ENCODE measurements around the gene IFNG.

Gene IFNG

GRCh38 chr12:68157380-68157779 lies 2.2 kb downstream of the IFNG start:
- H3K36me3 Mint-ChIP-seq (ENCODE audit: insufficient read depth), result peaks cover 39% of the 10 kb centered on the region
- no peak for ATAC-seq (replicated peaks)
- peaks cover 14 to 46% of the 10 kb centered on the region in 2 donors for H3K4me1 Mint-ChIP-seq (ENCODE audit: low read depth in 2 of 2)
- DNase-seq, result no peak
- no peaks in the 10 kb centered on the region for H3K27me3 Mint-ChIP-seq
- H3K4me3 Mint-ChIP-seq, result peak overlapping the region; percentile 78 to 89
- H3K9me3 Mint-ChIP-seq, result no peaks in the 10 kb centered on the region
- peak overlapping the region in 1 of 2 donors; percentile 15 for H3K27ac Mint-ChIP-seq

GRCh38 chr12:68156636-68157035 lies 2.9 kb downstream of the IFNG start:
- Mint-ChIP-seq H3K27me3 (no peaks in the 10 kb centered on the region), H3K36me3 (ENCODE audit: insufficient read depth) (peaks cover 39% of the 10 kb centered on the region), H3K9me3 (no peaks in the 10 kb centered on the region), H3K4me1 (ENCODE audit: low read depth in 2 of 2) (peaks cover 14 to 43% of the 10 kb centered on the region in 2 donors), H3K4me3 (peak overlapping the region; percentile 78 to 89), H3K27ac (peak overlapping the region in 1 of 2 donors; percentile 15)
- DNase-seq (no peak), ATAC-seq (replicated peaks) (no peak)

GRCh38 chr12:68154779-68155178 lies 4.8 kb downstream of the IFNG start:
- Mint-ChIP-seq H3K4me1 (ENCODE audit: low read depth in 2 of 2) (peaks cover 14 to 42% of the 10 kb centered on the region in 2 donors), H3K4me3 (no peak overlapping the region), H3K9me3 (no peaks in the 10 kb centered on the region), H3K27ac (no peak overlapping the region), H3K36me3 (ENCODE audit: insufficient read depth) (peaks cover 39% of the 10 kb centered on the region), H3K27me3 (no peaks in the 10 kb centered on the region)
- DNase-seq, result no peak
- ATAC-seq (replicated peaks), result no peak

- peaks cover 0 to 3% of the 10 kb centered on the region in 2 donors for H3K4me1 Mint-ChIP-seq (ENCODE audit: low read depth in 2 of 2)
- H3K27ac Mint-ChIP-seq, result no peak overlapping the region
- no peaks in the 10 kb centered on the region for H3K9me3 Mint-ChIP-seq
- ATAC-seq (replicated peaks), result no peak
- no peak overlapping the region for H3K4me3 Mint-ChIP-seq
- H3K36me3 Mint-ChIP-seq (ENCODE audit: insufficient read depth), result peaks cover 11% of the 10 kb centered on the region
- no peak for DNase-seq
- H3K27me3 Mint-ChIP-seq, result no peaks in the 10 kb centered on the region
Measured at GRCh38 chr12:68148261-68148951, 11.1 kb downstream of the IFNG start.

GRCh38 chr12:68140556-68140955 lies 19.0 kb downstream of the IFNG start:
- Mint-ChIP-seq H3K4me3 (no peak overlapping the region), H3K9me3 (no peaks in the 10 kb centered on the region), H3K36me3 (ENCODE audit: insufficient read depth) (no peaks in the 10 kb centered on the region), H3K27me3 (no peaks in the 10 kb centered on the region), H3K27ac (no peak overlapping the region), H3K4me1 (ENCODE audit: low read depth in 2 of 2) (peaks cover 16 to 30% of the 10 kb centered on the region in 2 donors)
- DNase-seq (no peak), ATAC-seq (replicated peaks) (no peak)

- no peak for DNase-seq
- Mint-ChIP-seq H3K36me3 (ENCODE audit: insufficient read depth) (no peaks in the 10 kb centered on the region), H3K4me3 (no peak overlapping the region), H3K4me1 (ENCODE audit: low read depth in 2 of 2) (peaks cover 16 to 34% of the 10 kb centered on the region in 2 donors), H3K27ac (no peak overlapping the region), H3K9me3 (no peaks in the 10 kb centered on the region), H3K27me3 (no peaks in the 10 kb centered on the region)
- ATAC-seq (replicated peaks), result no peak
Measured at GRCh38 chr12:68139941-68140340, 19.6 kb downstream of the IFNG start.

- no peaks in the 10 kb centered on the region for H3K27me3 Mint-ChIP-seq
- H3K9me3 Mint-ChIP-seq, result no peaks in the 10 kb centered on the region
- no peak for ATAC-seq (replicated peaks)
- no peak for DNase-seq
- no peak overlapping the region for H3K4me3 Mint-ChIP-seq
- no peaks in the 10 kb centered on the region for H3K36me3 Mint-ChIP-seq (ENCODE audit: insufficient read depth)
- H3K27ac Mint-ChIP-seq, result no peak overlapping the region
- peaks cover 16 to 38% of the 10 kb centered on the region in 2 donors for H3K4me1 Mint-ChIP-seq (ENCODE audit: low read depth in 2 of 2)
Measured at GRCh38 chr12:68139001-68139400, 20.5 kb downstream of the IFNG start.

- no peak overlapping the region for H3K4me3 Mint-ChIP-seq
- no peaks in the 10 kb centered on the region for H3K36me3 Mint-ChIP-seq (ENCODE audit: insufficient read depth)
- no peaks in the 10 kb centered on the region for H3K27me3 Mint-ChIP-seq
- ATAC-seq (replicated peaks), result no peak
- H3K27ac Mint-ChIP-seq, result peak overlapping the region in 1 of 2 donors; percentile 64
- H3K4me1 Mint-ChIP-seq (ENCODE audit: low read depth in 2 of 2), result peaks cover 19 to 42% of the 10 kb centered on the region in 2 donors
- no peak for DNase-seq
- no peaks in the 10 kb centered on the region for H3K9me3 Mint-ChIP-seq
Measured at GRCh38 chr12:68138480-68138879, 21.1 kb downstream of the IFNG start.

GRCh38 chr12:68137335-68137830 lies 22.2 kb downstream of the IFNG start:
- Mint-ChIP-seq H3K36me3 (ENCODE audit: insufficient read depth) (no peaks in the 10 kb centered on the region), H3K27ac (peak overlapping the region in 1 of 2 donors; percentile 64), H3K9me3 (no peaks in the 10 kb centered on the region), H3K27me3 (no peaks in the 10 kb centered on the region), H3K4me1 (ENCODE audit: low read depth in 2 of 2) (peaks cover 19 to 46% of the 10 kb centered on the region in 2 donors), H3K4me3 (peak overlapping the region in 1 of 2 donors; percentile 26)
- DNase-seq, result no peak
- peak; percentile 51 for ATAC-seq (replicated peaks)

GRCh38 chr12:68135520-68135919 lies 24.0 kb downstream of the IFNG start:
- peaks cover 19 to 63% of the 10 kb centered on the region in 2 donors for H3K4me1 Mint-ChIP-seq (ENCODE audit: low read depth in 2 of 2)
- no peaks in the 10 kb centered on the region for H3K36me3 Mint-ChIP-seq (ENCODE audit: insufficient read depth)
- ATAC-seq (replicated peaks) (no peak), DNase-seq (no peak)
- peaks cover 5 to 8% of the 10 kb centered on the region in 2 donors for H3K9me3 Mint-ChIP-seq
- no peaks in the 10 kb centered on the region for H3K27me3 Mint-ChIP-seq
- no peak overlapping the region for H3K4me3 Mint-ChIP-seq
- H3K27ac Mint-ChIP-seq, result peak overlapping the region in 1 of 2 donors; percentile 78

- ATAC-seq (replicated peaks) (no peak), DNase-seq (no peak)
- Mint-ChIP-seq H3K4me3 (peak overlapping the region in 1 of 2 donors; percentile 25), H3K4me1 (ENCODE audit: low read depth in 2 of 2) (peaks cover 14 to 52% of the 10 kb centered on the region in 2 donors), H3K36me3 (ENCODE audit: insufficient read depth) (no peaks in the 10 kb centered on the region), H3K9me3 (peaks cover 11 to 33% of the 10 kb centered on the region in 2 donors), H3K27ac (no peak overlapping the region), H3K27me3 (no peaks in the 10 kb centered on the region)
Measured at GRCh38 chr12:68131867-68132414, 27.6 kb downstream of the IFNG start.

- no peak for ATAC-seq (replicated peaks)
- Mint-ChIP-seq H3K27ac (no peak overlapping the region), H3K36me3 (ENCODE audit: insufficient read depth) (no peaks in the 10 kb centered on the region), H3K4me3 (peak overlapping the region in 1 of 2 donors; percentile 57), H3K9me3 (peaks cover 14 to 33% of the 10 kb centered on the region in 2 donors), H3K4me1 (ENCODE audit: low read depth in 2 of 2) (peaks cover 9 to 45% of the 10 kb centered on the region in 2 donors), H3K27me3 (no peaks in the 10 kb centered on the region)
- no peak for DNase-seq
Measured at GRCh38 chr12:68129979-68130378, 29.6 kb downstream of the IFNG start.

- peaks cover 30 to 34% of the 10 kb centered on the region in 2 donors for H3K4me1 Mint-ChIP-seq (ENCODE audit: low read depth in 2 of 2)
- H3K36me3 Mint-ChIP-seq (ENCODE audit: insufficient read depth), result no peaks in the 10 kb centered on the region
- ATAC-seq (replicated peaks) (no peak), DNase-seq (no peak)
- no peak overlapping the region for H3K4me3 Mint-ChIP-seq
- H3K27me3 Mint-ChIP-seq, result no peaks in the 10 kb centered on the region
- no peak overlapping the region for H3K27ac Mint-ChIP-seq
- H3K9me3 Mint-ChIP-seq, result peaks cover 0 to 3% of the 10 kb centered on the region in 2 donors
Measured at GRCh38 chr12:68122236-68122920, 37.2 kb downstream of the IFNG start.

All from effector memory CD8-positive, alpha-beta T cell (primary cell).